ENCODE results near the gene NPHP4.

DNA sequence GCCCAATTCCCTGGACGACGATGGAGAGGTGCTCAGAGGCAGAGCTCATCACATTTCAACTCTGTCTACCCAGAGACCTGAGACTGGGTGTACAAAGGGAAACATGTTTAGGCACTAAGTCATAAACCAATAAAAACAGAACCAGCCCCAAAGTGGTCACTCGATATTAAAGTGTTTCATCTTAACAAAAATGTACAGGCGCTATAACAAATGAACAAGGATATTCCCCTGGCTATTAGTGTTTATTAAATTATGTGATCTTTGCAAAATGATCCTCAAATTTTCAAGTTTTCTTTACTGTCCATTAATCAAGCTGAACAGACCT, 43.6 kb downstream of the NPHP4 start:
- TF ChIP-seq CTCF (IDR thresholded peaks at IDR 0.05) = no peak
- no peak for TF ChIP-seq POLR2AphosphoS5 (IDR thresholded peaks at IDR 0.05; ENCODE audit: low read depth, low read length)
- TF ChIP-seq EP300 (IDR thresholded peaks at IDR 0.05; ENCODE audit: borderline replicate concordance in 1 of 2, low read depth in 1 of 2, low read length in 1 of 2) = no peak
- TF ChIP-seq SIN3A (IDR thresholded peaks at IDR 0.05; ENCODE audit: borderline replicate concordance, low read depth, low read length) = no peak
